Liver (tissue), 9 donors: ENCODE data around the gene NUDT16. TPM values are rescaled to one million over a fixed set of nuclear protein-coding genes. Genes with fewer than 3 reads are reported as not detected.

ENCODE experiments used
- DNase-seq: peaks from one replicate; pipeline ENCODE4 v3.0.0-alpha.2; 2017; ENCODE audit warnings: low spot score
- H3K27ac ChIP-seq, 2 donors: one replicate each; pipeline ENCODE4 v1.7.0; 2013; ENCODE audit warnings: inconsistent platforms in 2 of 2, low read length in 2 of 2, control low read depth in 1 of 2, low read depth in 1 of 2, mild to moderate bottlenecking in 1 of 2
- H3K27me3 ChIP-seq, 4 donors: one replicate each; pipeline versions ENCODE4 v1.6.1 to v1.7.0; 2013; ENCODE audit warnings: low read length in 3 of 4, inconsistent platforms in 1 of 4, mild to moderate bottlenecking in 1 of 4, moderate library complexity in 1 of 4; ENCODE audit not compliant: control insufficient read depth in 4 of 4, insufficient read depth in 4 of 4
- H3K36me3 ChIP-seq, 4 donors: one replicate each; pipeline versions ENCODE4 v1.6.1 to v1.7.0; 2013; ENCODE audit warnings: low read length in 3 of 4, mild to moderate bottlenecking in 3 of 4, low read depth in 1 of 4, moderate library complexity in 1 of 4; ENCODE audit not compliant: control insufficient read depth in 4 of 4, insufficient read depth in 3 of 4
- H3K4me1 ChIP-seq, 4 donors: one replicate each; pipeline versions ENCODE4 v1.6.1 to v1.7.0; 2013; ENCODE audit warnings: low read length in 3 of 4, mild to moderate bottlenecking in 3 of 4, moderate library complexity in 1 of 4; ENCODE audit not compliant: control insufficient read depth in 4 of 4, insufficient read depth in 4 of 4
- H3K4me3 ChIP-seq, 3 donors: one replicate each; pipeline versions ENCODE4 v1.6.1 to v1.7.0; 2013; ENCODE audit warnings: low read length in 3 of 3, control low read depth in 1 of 3, low read depth in 1 of 3, mild to moderate bottlenecking in 1 of 3
- H3K9ac ChIP-seq, 2 donors: one replicate each; pipeline ENCODE4 v1.7.0; 2013; ENCODE audit warnings: low read length in 2 of 2, mild to moderate bottlenecking in 2 of 2, moderate library complexity in 2 of 2, control low read depth in 1 of 2, low read depth in 1 of 2
- H3K9me3 ChIP-seq, 4 donors: one replicate each; pipeline versions ENCODE4 v1.6.1 to v1.7.0; 2013; ENCODE audit warnings: low read length in 3 of 4; ENCODE audit not compliant: control insufficient read depth in 4 of 4
- EGR1 ChIP-seq, 2 donors: IDR thresholded peaks; 2 replicates each; pipeline ENCODE4 v1.6.1; 2016 to 2018; ENCODE audit warnings: antibody characterized with exemption in 2 of 2, low read depth in 2 of 2
- FOXA1 ChIP-seq: IDR thresholded peaks from 2 replicates; pipeline ENCODE4 v1.6.1; 2016; ENCODE audit warnings: antibody characterized with exemption
- FOXA2 ChIP-seq: IDR thresholded peaks from 2 replicates; pipeline ENCODE4 v1.6.1; 2016; ENCODE audit warnings: antibody characterized with exemption
- GABPA ChIP-seq, 2 donors: IDR thresholded peaks in 1 of 2; conservative IDR thresholded peaks in 1 of 2; 2 replicates each; pipeline ENCODE4 v1.6.1; 2016; ENCODE audit warnings: antibody characterized with exemption in 2 of 2, mild to moderate bottlenecking in 1 of 2, moderate library complexity in 1 of 2
- HNF4A ChIP-seq, 2 donors: conservative IDR thresholded peaks; 2 replicates each; pipeline ENCODE4 v1.6.1; 2016; ENCODE audit warnings: antibody characterized with exemption in 2 of 2, mild to moderate bottlenecking in 2 of 2
- HNF4G ChIP-seq: IDR thresholded peaks from 2 replicates; pipeline ENCODE4 v1.6.1; 2016; ENCODE audit warnings: antibody characterized with exemption
- JUND ChIP-seq, 2 donors: IDR thresholded peaks; 2 replicates each; pipeline ENCODE4 v1.6.1; 2016; ENCODE audit warnings: antibody characterized with exemption in 2 of 2
- NR2F2 ChIP-seq: IDR thresholded peaks from 2 replicates; pipeline ENCODE4 v1.6.1; 2016; ENCODE audit warnings: antibody characterized with exemption
- RAD21 ChIP-seq, 2 donors: IDR thresholded peaks; 2 replicates each; pipeline ENCODE4 v1.6.1; 2016; ENCODE audit warnings: antibody characterized with exemption in 2 of 2, mild to moderate bottlenecking in 2 of 2
- RXRA ChIP-seq, 2 donors: IDR thresholded peaks; 2 replicates each; pipeline ENCODE4 v1.6.1; 2017 to 2018; ENCODE audit warnings: antibody characterized with exemption in 2 of 2, mild to moderate bottlenecking in 1 of 2
- SP1 ChIP-seq: IDR thresholded peaks from 2 replicates; pipeline ENCODE4 v1.6.1; 2018; ENCODE audit warnings: antibody characterized with exemption, mild to moderate bottlenecking
- TAF1 ChIP-seq: conservative IDR thresholded peaks from 2 replicates; pipeline ENCODE4 v1.6.1; 2016; ENCODE audit warnings: antibody characterized with exemption, mild to moderate bottlenecking
- YY1 ChIP-seq: IDR thresholded peaks from 2 replicates; pipeline ENCODE4 v1.6.1; 2016; ENCODE audit warnings: antibody characterized with exemption, mild to moderate bottlenecking
- WGBS: extraction: QIAGEN DNeasy Blood & Tissue Kit; methylation state at CpG from one replicate; pipeline ENCODE4 v1.1.7; 2013; 5-methylcytosine and 5-hydroxymethylcytosine counted together
- polyA plus RNA-seq, 2 donors: library from polyadenylated mRNA; stranded (reverse) in 1 of 2; unstranded in 1 of 2; fragments of 200-250 nt in 1 of 2; fragments of >200 nt in 1 of 2; fragmentation: Nextera tagmentation in 1 of 2; extraction: Ambion mirVana in 1 of 2; gene quantifications; one replicate each; pipeline versions ENCODE4 v1.2.1 to v1.2.3, GENCODE V29; 2013 to 2015
- total RNA-seq, 2 donors: library from RNA; depleted of rRNA; stranded (reverse); fragments of >200 nt; gene quantifications; one replicate each; pipeline ENCODE4 v1.2.3, GENCODE V29; 2014
- TF ChIP-seq, protein P1 (sequence below): IDR thresholded peaks from 2 replicates; pipeline ENCODE4 v1.6.1; 2016; ENCODE audit warnings: antibody characterized with exemption
- TF ChIP-seq, protein P2 (sequence below): IDR thresholded peaks from 2 replicates; pipeline ENCODE4 v1.6.1; 2016; ENCODE audit warnings: antibody characterized with exemption
- TF ChIP-seq, protein P3 (sequence below): IDR thresholded peaks from 2 replicates; pipeline ENCODE4 v1.6.1; 2016; ENCODE audit warnings: antibody characterized with exemption
- TF ChIP-seq, protein P4 (sequence below): IDR thresholded peaks from 2 replicates; pipeline ENCODE4 v1.6.1; 2016; ENCODE audit warnings: antibody characterized with exemption, mild to moderate bottlenecking
- TF ChIP-seq, protein P5 (sequence below): fragments of 150-350 bp; IDR thresholded peaks from 2 replicates; pipeline ENCODE4 v1.5.1; 2017; ENCODE audit warnings: improper control_type of control experiment, low read depth, low read length; ENCODE audit not compliant: missing input control
- donor health status: healthy.
- donor health status: healthy.
- donor health status: healthy.
- donor health status: healthy.
- donor health status: healthy.

NUDT16 gene
- total and polyA plus RNA-seq, 4 donors = 11.3 to 33.0 (median 17.1) TPM

DNA sequence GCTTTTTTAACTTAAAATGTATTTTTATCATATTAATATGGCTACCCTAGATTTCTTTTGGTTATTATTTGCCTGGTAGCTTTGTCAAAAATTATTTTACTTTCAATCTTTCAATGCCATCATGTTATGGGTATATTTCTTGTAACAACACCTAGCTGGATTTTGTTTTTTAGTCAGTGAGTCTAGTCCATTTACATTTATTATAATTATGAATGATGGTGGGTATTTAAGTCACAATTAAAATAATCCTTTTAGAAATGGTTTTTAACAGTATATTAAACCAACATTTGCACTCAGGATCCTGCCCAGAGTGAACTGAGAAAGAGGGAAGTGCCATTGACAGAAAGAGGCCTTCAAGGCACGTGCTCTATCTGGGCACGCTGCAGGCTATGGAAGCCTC, 39.8 kb upstream of the NUDT16 start:
- no peaks in the 10 kb centered on the region for H3K9me3 ChIP-seq
- no peaks in the 10 kb centered on the region for H3K27me3 ChIP-seq
- DNase-seq = no peak
- no peaks in the 10 kb centered on the region for H3K4me1 ChIP-seq
- H3K27ac ChIP-seq = no peak overlapping the region
- H3K36me3 ChIP-seq = no peaks in the 10 kb centered on the region
- 98% methylated on average over 2 of the region's 2 CpGs for WGBS
- TF ChIP-seq YY1 (no peak), NR2F2 (no peak), EGR1 (IDR thresholded peaks at IDR 0.05; ENCODE audit: low read depth in 2 of 2) (no peak), HNF4A (conservative IDR thresholded peaks at IDR 0.05) (no peak), FOXA2 (no peak), RXRA (IDR thresholded peaks at IDR 0.05) (no peak), JUND (IDR thresholded peaks at IDR 0.05) (no peak), RAD21 (IDR thresholded peaks at IDR 0.05) (no peak), FOXA1 (no peak)
- TF ChIP-seq, protein P1, sequence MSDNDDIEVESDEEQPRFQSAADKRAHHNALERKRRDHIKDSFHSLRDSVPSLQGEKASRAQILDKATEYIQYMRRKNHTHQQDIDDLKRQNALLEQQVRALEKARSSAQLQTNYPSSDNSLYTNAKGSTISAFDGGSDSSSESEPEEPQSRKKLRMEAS = no peak
- TF ChIP-seq, protein P2, sequence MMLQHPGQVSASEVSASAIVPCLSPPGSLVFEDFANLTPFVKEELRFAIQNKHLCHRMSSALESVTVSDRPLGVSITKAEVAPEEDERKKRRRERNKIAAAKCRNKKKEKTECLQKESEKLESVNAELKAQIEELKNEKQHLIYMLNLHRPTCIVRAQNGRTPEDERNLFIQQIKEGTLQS = no peak
- TF ChIP-seq, protein P3, sequence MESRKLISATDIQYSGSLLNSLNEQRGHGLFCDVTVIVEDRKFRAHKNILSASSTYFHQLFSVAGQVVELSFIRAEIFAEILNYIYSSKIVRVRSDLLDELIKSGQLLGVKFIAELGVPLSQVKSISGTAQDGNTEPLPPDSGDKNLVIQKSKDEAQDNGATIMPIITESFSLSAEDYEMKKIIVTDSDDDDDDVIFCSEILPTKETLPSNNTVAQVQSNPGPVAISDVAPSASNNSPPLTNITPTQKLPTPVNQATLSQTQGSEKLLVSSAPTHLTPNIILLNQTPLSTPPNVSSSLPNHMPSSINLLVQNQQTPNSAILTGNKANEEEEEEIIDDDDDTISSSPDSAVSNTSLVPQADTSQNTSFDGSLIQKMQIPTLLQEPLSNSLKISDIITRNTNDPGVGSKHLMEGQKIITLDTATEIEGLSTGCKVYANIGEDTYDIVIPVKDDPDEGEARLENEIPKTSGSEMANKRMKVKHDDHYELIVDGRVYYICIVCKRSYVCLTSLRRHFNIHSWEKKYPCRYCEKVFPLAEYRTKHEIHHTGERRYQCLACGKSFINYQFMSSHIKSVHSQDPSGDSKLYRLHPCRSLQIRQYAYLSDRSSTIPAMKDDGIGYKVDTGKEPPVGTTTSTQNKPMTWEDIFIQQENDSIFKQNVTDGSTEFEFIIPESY = no peak
- H3K9ac ChIP-seq = no peak overlapping the region
- no peak overlapping the region for H3K4me3 ChIP-seq

DNA sequence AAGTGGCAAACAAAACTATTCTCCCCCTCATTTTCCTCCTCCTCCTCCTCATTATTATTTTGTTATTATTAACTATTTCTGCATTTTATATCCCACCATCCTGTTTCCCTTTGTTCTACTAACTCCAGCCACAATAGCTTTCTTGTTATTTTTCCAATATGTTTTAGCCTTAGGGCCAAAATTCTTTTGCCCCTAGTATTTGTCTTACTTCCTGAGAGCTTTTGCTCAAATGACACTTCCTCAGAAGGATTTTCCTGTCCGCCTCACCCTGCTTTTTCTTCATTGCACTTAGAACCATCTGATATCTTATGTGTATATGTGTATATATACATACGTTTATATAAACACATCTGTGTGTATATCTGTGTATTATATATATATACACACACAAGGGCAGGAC, 32.7 kb upstream of the NUDT16 start:
- H3K27me3 ChIP-seq = no peaks in the 10 kb centered on the region
- H3K27ac ChIP-seq = no peak overlapping the region
- no peak overlapping the region for H3K9ac ChIP-seq
- H3K4me3 ChIP-seq = no peak overlapping the region
- H3K36me3 ChIP-seq = no peaks in the 10 kb centered on the region
- 85% methylated on average over 2 of the region's 2 CpGs for WGBS
- DNase-seq = no peak
- peaks cover 0 to 6% (median 1%) of the 10 kb centered on the region in 4 donors for H3K4me1 ChIP-seq
- H3K9me3 ChIP-seq = no peaks in the 10 kb centered on the region
- TF ChIP-seq, protein P4, sequence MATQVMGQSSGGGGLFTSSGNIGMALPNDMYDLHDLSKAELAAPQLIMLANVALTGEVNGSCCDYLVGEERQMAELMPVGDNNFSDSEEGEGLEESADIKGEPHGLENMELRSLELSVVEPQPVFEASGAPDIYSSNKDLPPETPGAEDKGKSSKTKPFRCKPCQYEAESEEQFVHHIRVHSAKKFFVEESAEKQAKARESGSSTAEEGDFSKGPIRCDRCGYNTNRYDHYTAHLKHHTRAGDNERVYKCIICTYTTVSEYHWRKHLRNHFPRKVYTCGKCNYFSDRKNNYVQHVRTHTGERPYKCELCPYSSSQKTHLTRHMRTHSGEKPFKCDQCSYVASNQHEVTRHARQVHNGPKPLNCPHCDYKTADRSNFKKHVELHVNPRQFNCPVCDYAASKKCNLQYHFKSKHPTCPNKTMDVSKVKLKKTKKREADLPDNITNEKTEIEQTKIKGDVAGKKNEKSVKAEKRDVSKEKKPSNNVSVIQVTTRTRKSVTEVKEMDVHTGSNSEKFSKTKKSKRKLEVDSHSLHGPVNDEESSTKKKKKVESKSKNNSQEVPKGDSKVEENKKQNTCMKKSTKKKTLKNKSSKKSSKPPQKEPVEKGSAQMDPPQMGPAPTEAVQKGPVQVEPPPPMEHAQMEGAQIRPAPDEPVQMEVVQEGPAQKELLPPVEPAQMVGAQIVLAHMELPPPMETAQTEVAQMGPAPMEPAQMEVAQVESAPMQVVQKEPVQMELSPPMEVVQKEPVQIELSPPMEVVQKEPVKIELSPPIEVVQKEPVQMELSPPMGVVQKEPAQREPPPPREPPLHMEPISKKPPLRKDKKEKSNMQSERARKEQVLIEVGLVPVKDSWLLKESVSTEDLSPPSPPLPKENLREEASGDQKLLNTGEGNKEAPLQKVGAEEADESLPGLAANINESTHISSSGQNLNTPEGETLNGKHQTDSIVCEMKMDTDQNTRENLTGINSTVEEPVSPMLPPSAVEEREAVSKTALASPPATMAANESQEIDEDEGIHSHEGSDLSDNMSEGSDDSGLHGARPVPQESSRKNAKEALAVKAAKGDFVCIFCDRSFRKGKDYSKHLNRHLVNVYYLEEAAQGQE = no peak
- TF ChIP-seq TAF1 = no peak
- TF ChIP-seq, protein P1 = no peak
- no peak for TF ChIP-seq JUND (IDR thresholded peaks at IDR 0.05)
- TF ChIP-seq RXRA (IDR thresholded peaks at IDR 0.05) = no peak
- TF ChIP-seq, protein P3 = no peak
- TF ChIP-seq, protein P2 = no peak
- TF ChIP-seq FOXA1 = no peak
- no peak for TF ChIP-seq HNF4A (conservative IDR thresholded peaks at IDR 0.05)
- no peak for TF ChIP-seq HNF4G
- TF ChIP-seq, protein P5, sequence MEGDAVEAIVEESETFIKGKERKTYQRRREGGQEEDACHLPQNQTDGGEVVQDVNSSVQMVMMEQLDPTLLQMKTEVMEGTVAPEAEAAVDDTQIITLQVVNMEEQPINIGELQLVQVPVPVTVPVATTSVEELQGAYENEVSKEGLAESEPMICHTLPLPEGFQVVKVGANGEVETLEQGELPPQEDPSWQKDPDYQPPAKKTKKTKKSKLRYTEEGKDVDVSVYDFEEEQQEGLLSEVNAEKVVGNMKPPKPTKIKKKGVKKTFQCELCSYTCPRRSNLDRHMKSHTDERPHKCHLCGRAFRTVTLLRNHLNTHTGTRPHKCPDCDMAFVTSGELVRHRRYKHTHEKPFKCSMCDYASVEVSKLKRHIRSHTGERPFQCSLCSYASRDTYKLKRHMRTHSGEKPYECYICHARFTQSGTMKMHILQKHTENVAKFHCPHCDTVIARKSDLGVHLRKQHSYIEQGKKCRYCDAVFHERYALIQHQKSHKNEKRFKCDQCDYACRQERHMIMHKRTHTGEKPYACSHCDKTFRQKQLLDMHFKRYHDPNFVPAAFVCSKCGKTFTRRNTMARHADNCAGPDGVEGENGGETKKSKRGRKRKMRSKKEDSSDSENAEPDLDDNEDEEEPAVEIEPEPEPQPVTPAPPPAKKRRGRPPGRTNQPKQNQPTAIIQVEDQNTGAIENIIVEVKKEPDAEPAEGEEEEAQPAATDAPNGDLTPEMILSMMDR = no peak
- TF ChIP-seq GABPA (IDR thresholded peaks at IDR 0.05 in 1 of 2, conservative IDR thresholded peaks at IDR 0.05 in 1 of 2) = no peak
- no peak for TF ChIP-seq FOXA2
- TF ChIP-seq NR2F2 = no peak
- no peak for TF ChIP-seq YY1
- no peak for TF ChIP-seq RAD21 (IDR thresholded peaks at IDR 0.05)
- TF ChIP-seq SP1 = no peak
- TF ChIP-seq EGR1 (IDR thresholded peaks at IDR 0.05; ENCODE audit: low read depth in 2 of 2) = no peak
